K562 (cell line): ENCODE results near the gene RAB43. TPM values are rescaled to one million over a fixed set of nuclear protein-coding genes. Genes with fewer than 3 reads are reported as not detected.

Source experiments
- CHCHD3 ChIP-seq: fragments of 250-450 bp; sonication (Bioruptor Pico); IDR thresholded peaks from 2 replicates; pipeline ENCODE4 v2.1.2; 2022; ENCODE audit warnings: mild to moderate bottlenecking
- CTCF ChIP-seq, 3 experiments: IDR thresholded peaks in 2 of 3; conservative IDR thresholded peaks in 1 of 3; 2 replicates each; pipeline ENCODE4 v1.5.1; 2011 to 2012; ENCODE audit warnings: low read length in 3 of 3, mild to moderate bottlenecking in 3 of 3, control low read depth in 2 of 3, improper control_type of control experiment in 1 of 3, inconsistent platforms in 1 of 3, low read depth in 1 of 3, mixed read lengths in 1 of 3, moderate library complexity in 1 of 3; ENCODE audit not compliant: insufficient read depth in 2 of 3
- GTF2F1 ChIP-seq: IDR thresholded peaks from 2 replicates; pipeline ENCODE4 v1.6.1; 2011; ENCODE audit warnings: low read depth, low read length, improper control_type of control experiment
- MGA ChIP-seq: fragments of 450-650 bp; IDR thresholded peaks from 2 replicates; pipeline ENCODE4 v1.6.1; 2016; ENCODE audit warnings: mild to moderate bottlenecking, moderate library complexity
- MXD1 ChIP-seq: fragments of 250-450 bp; sonication (Bioruptor Pico); IDR thresholded peaks from 2 replicates; pipeline ENCODE4 v1.8.0; 2021; ENCODE audit warnings: borderline replicate concordance, mild to moderate bottlenecking, moderate library complexity; ENCODE audit not compliant: poor library complexity, severe bottlenecking
- MYC ChIP-seq, 2 experiments: fragments of 250-450 bp in 1 of 2; sonication (Bioruptor Pico) in 1 of 2; IDR thresholded peaks; 2 replicates each; pipeline versions ENCODE4 v1.5.1 to v1.6.1; 2012 to 2021; ENCODE audit warnings: low read depth in 2 of 2, borderline replicate concordance in 1 of 2, improper control_type of control experiment in 1 of 2, low read length in 1 of 2, mild to moderate bottlenecking in 1 of 2, moderate library complexity in 1 of 2
- SIX5 ChIP-seq, 2 experiments: IDR thresholded peaks; 2 replicates each; pipeline ENCODE4 v1.6.1; 2011; ENCODE audit warnings: low read length in 2 of 2, borderline replicate concordance in 1 of 2, low read depth in 1 of 2, mild to moderate bottlenecking in 1 of 2, moderate library complexity in 1 of 2; ENCODE audit not compliant: insufficient read depth in 1 of 2
- polyA plus RNA-seq, 8 experiments: library from polyadenylated mRNA; depleted of rRNA in 4 of 8; stranded (reverse) in 5 of 8; unstranded in 3 of 8; fragments of >200 nt; fragmentation: Nextera tagmentation in 2 of 8; fragmentation: Illumina TruSeq in 1 of 8; extraction: Ambion mirVana in 2 of 8; extraction: Trizol in 1 of 8; gene quantifications; 2 replicates each; pipeline versions ENCODE4 v1.2.1 to v1.2.3, GENCODE V29; 2011 to 2014; ENCODE audit warnings: inconsistent platforms in 1 of 8, missing spikeins in 1 of 8
- total RNA-seq, 7 experiments: library from RNA; depleted of rRNA in 6 of 7; stranded (reverse); fragments of >200 nt in 6 of 7; fragmentation: Illumina TruSeq in 2 of 7; extraction: Trizol in 2 of 7; gene quantifications; 2 replicates each; pipeline versions ENCODE4 v1.2.1 to v1.2.3, GENCODE V29; 2011 to 2021; ENCODE audit warnings: low replicate concordance in 1 of 7

RAB43 gene
- total and polyA plus RNA-seq, 9 of the 15 experiments (the other 6 are each of a cell fraction or from before 2014, with no cell fraction given): 0.04 to 6.8 (median 1.7) TPM; not detected in 2

- TF ChIP-seq CTCF (IDR thresholded peaks at IDR 0.05 in 2 of 3, conservative IDR thresholded peaks at IDR 0.05 in 1 of 3; ENCODE audit: insufficient read depth in 2 of 3, low read depth in 1 of 3, low read length in 3 of 3) (peak; percentile 35 to 51 (median 35); a peak in 3 of 6 replicates), GTF2F1 (no peak), SIX5 (IDR thresholded peaks at IDR 0.05; ENCODE audit: borderline replicate concordance in 1 of 2, insufficient read depth in 1 of 2, low read depth in 1 of 2, low read length in 2 of 2) (no peak), CHCHD3 (CRISPR knock-in tag) (no peak), MGA (no peak), MXD1 (CRISPR knock-in tag) (no peak), MYC (IDR thresholded peaks at IDR 0.05; ENCODE audit: low read depth, low read length) (no peak), MYC (CRISPR knock-in tag; IDR thresholded peaks at IDR 0.05; ENCODE audit: borderline replicate concordance, low read depth) (no peak)
Measured at GRCh38 chr3:129106320-129106719, 15.3 kb downstream of the RAB43 start (continued).
